Central memory CD8-positive, alpha-beta T cell (primary cell): ENCODE results near the gene NEDD1.

Experiments
- ATAC-seq: fragments of 150-1000 bp; cut with Tn5 transposase; replicated peaks from 2 replicates; pipeline ENCODE4 v1.10.0; 2022; ENCODE audit warnings: mild to moderate bottlenecking, moderate FRiP score, moderate number of reproducible peaks; ENCODE audit not compliant: poor library complexity, severe bottlenecking; ENCODE audit errors: extremely low read depth
- DNase-seq, 2 donors: peaks; one replicate each; pipeline ENCODE4 v3.0.0; 2021; ENCODE audit warnings: low spot score in 2 of 2
- H3K27ac Mint-ChIP-seq: one replicate; pipeline ENCODE4 v1.8.0; 2022; ENCODE audit warnings: low read depth, mild to moderate bottlenecking, moderate library complexity, mixed read lengths
- H3K27me3 Mint-ChIP-seq: one replicate; pipeline ENCODE4 v1.8.0; 2022; ENCODE audit warnings: mixed read lengths
- H3K36me3 Mint-ChIP-seq: one replicate; pipeline ENCODE4 v1.8.0; 2022; ENCODE audit warnings: mild to moderate bottlenecking, moderate library complexity, mixed read lengths; ENCODE audit not compliant: insufficient read depth
- H3K4me1 Mint-ChIP-seq: one replicate; pipeline ENCODE4 v1.8.0; 2022; ENCODE audit warnings: mixed read lengths
- H3K4me3 Mint-ChIP-seq: one replicate; pipeline ENCODE4 v1.8.0; 2022; ENCODE audit warnings: mild to moderate bottlenecking, moderate library complexity, mixed read lengths
- H3K9me3 Mint-ChIP-seq: one replicate; pipeline ENCODE4 v1.8.0; 2022; ENCODE audit warnings: mixed read lengths

The NEDD1 gene

DNA sequence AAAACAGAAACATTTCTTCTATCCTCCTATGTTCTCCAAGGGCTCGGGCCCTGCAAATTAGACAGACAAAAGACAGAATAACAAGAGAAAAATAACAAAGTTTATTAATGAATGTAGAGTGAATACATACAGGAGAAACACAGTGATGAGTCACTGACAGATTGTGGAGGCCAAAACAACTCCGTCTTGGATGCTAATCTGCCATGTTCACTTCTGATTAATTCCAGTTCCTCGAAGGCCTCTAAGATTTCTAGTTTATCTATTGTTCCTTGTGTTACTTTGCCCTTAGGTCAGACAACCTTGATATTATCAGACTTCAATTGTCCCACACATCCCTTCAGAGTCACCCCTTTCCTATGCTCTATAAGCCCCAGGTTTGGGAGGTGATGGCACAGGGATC lies 26.8 kb upstream of the NEDD1 start:
- H3K9me3 Mint-ChIP-seq: no peaks in the 10 kb centered on the region
- H3K4me1 Mint-ChIP-seq: no peaks in the 10 kb centered on the region
- DNase-seq (no peak), ATAC-seq (no peak)
- peaks cover 55% of the 10 kb centered on the region for H3K27me3 Mint-ChIP-seq
- H3K4me3 Mint-ChIP-seq: no peak overlapping the region
- H3K27ac Mint-ChIP-seq: no peak overlapping the region
- H3K36me3 Mint-ChIP-seq: no peaks in the 10 kb centered on the region

DNA sequence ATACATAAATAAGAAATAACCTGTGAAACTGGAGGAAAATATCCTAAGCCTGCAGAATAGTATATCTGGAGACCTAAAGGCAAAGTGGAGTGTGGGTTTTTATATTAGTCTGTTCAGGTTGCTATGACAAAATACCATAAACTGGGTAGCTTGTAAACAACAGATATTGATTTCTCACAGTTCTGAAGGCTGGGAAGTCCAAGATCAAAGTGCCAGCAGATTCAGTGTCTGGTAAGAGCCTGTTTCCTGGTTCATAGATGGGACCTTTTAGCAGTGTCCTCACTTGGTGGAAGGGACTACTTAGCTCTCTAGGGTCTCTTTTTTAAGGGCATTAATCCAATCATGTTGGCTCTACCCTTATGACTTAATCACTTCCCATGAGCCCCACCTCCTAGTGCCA lies 25.4 kb upstream of the NEDD1 start:
- H3K36me3 Mint-ChIP-seq: no peaks in the 10 kb centered on the region
- H3K27me3 Mint-ChIP-seq: peaks cover 55% of the 10 kb centered on the region
- no peak overlapping the region for H3K4me3 Mint-ChIP-seq
- no peaks in the 10 kb centered on the region for H3K9me3 Mint-ChIP-seq
- ATAC-seq: no peak
- H3K27ac Mint-ChIP-seq: no peak overlapping the region
- H3K4me1 Mint-ChIP-seq: no peaks in the 10 kb centered on the region
- no peak for DNase-seq

DNA sequence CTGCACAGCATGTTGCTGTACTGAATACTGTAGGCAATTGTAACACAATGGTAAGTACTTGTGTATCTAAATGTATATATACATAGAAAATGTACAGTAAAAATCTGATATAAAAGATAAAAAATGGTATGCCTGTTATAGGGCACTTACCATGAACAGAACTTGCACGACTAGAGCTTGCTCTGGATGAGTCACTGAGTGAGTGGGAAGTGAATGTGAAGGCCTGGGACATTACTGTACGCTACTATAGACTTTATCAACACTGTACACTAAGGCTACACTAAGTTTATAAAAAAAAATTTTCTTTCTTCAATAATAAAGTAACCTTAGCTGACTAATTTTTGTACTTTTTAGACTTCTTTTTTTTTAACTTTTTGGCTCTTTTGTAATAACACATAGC lies 24.2 kb upstream of the NEDD1 start:
- DNase-seq (no peak), ATAC-seq (no peak)
- Mint-ChIP-seq H3K9me3 (no peaks in the 10 kb centered on the region), H3K27me3 (peaks cover 53% of the 10 kb centered on the region), H3K27ac (no peak overlapping the region), H3K4me1 (no peaks in the 10 kb centered on the region), H3K4me3 (no peak overlapping the region), H3K36me3 (no peaks in the 10 kb centered on the region)

DNA sequence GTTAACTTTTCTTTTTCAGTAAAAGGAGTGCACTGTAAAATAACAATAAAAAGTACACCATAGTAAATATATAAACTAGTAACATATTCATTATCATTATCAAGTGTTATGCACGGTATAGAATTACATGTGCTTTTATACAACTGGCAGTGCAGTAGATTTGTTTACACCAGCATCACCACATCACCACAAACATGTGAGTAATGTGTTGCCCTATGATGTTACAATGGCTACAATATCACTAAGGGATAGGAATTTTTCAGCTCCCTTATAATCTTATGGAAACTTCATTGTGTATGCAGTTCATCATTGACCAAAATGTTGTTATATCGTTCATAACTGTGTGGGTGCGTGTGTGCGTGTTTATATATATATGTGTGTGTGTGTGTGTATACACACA lies 23.5 kb upstream of the NEDD1 start:
- H3K27ac Mint-ChIP-seq: no peak overlapping the region
- H3K4me3 Mint-ChIP-seq: no peak overlapping the region
- peaks cover 46% of the 10 kb centered on the region for H3K27me3 Mint-ChIP-seq
- no peaks in the 10 kb centered on the region for H3K36me3 Mint-ChIP-seq
- ATAC-seq (no peak), DNase-seq (no peak)
- H3K4me1 Mint-ChIP-seq: no peaks in the 10 kb centered on the region
- no peaks in the 10 kb centered on the region for H3K9me3 Mint-ChIP-seq

- H3K9me3 Mint-ChIP-seq: no peaks in the 10 kb centered on the region
- H3K27ac Mint-ChIP-seq: no peak overlapping the region
- peaks cover 51% of the 10 kb centered on the region for H3K27me3 Mint-ChIP-seq
- H3K36me3 Mint-ChIP-seq: no peaks in the 10 kb centered on the region
- no peaks in the 10 kb centered on the region for H3K4me1 Mint-ChIP-seq
- DNase-seq (no peak), ATAC-seq (no peak)
- no peak overlapping the region for H3K4me3 Mint-ChIP-seq
These were observed 19.9 kb upstream of the NEDD1 start for GRCh38 chr12:96886998-96887677.

- H3K9me3 Mint-ChIP-seq: no peaks in the 10 kb centered on the region
- ATAC-seq (no peak), DNase-seq (no peak)
- H3K27ac Mint-ChIP-seq: no peak overlapping the region
- no peak overlapping the region for H3K4me3 Mint-ChIP-seq
- no peaks in the 10 kb centered on the region for H3K4me1 Mint-ChIP-seq
- peaks cover 60% of the 10 kb centered on the region for H3K27me3 Mint-ChIP-seq
- no peaks in the 10 kb centered on the region for H3K36me3 Mint-ChIP-seq
These were observed 17.7 kb upstream of the NEDD1 start for GRCh38 chr12:96889273-96889933.

DNA sequence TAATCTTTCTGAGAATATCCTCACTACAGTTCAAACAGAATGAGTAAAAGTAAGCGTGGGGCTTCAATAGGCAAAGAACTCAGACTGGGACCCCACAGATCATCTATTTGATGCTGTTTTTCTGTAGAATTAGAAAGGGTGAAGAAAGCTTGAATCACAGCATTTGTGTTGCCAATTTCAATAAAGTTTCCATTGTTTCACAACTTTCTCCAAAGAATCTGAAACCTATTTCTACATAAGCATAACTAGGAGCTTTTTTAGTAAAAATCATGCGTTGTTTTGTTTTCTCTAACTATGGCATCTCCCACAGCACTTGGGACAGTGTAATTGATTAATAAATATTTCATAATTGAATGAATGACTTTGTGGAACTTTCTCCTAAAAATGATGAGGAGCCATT lies 16.7 kb upstream of the NEDD1 start:
- Mint-ChIP-seq H3K27me3 (peaks cover 56% of the 10 kb centered on the region), H3K27ac (no peak overlapping the region)
- ATAC-seq: no peak

GRCh38 chr12:96892104-96892503 lies 15.0 kb upstream of the NEDD1 start:
- Mint-ChIP-seq H3K27me3 (peaks cover 39% of the 10 kb centered on the region), H3K4me1 (no peaks in the 10 kb centered on the region), H3K27ac (no peak overlapping the region), H3K36me3 (no peaks in the 10 kb centered on the region), H3K9me3 (no peaks in the 10 kb centered on the region), H3K4me3 (no peak overlapping the region)
- DNase-seq (no peak), ATAC-seq (no peak)

More for the DNA sequence above, 16.7 kb upstream of the NEDD1 start:
- no peaks in the 10 kb centered on the region for H3K4me1 Mint-ChIP-seq
- H3K36me3 Mint-ChIP-seq: no peaks in the 10 kb centered on the region
- H3K9me3 Mint-ChIP-seq: no peaks in the 10 kb centered on the region
- H3K4me3 Mint-ChIP-seq: no peak overlapping the region
- no peak for DNase-seq

DNA sequence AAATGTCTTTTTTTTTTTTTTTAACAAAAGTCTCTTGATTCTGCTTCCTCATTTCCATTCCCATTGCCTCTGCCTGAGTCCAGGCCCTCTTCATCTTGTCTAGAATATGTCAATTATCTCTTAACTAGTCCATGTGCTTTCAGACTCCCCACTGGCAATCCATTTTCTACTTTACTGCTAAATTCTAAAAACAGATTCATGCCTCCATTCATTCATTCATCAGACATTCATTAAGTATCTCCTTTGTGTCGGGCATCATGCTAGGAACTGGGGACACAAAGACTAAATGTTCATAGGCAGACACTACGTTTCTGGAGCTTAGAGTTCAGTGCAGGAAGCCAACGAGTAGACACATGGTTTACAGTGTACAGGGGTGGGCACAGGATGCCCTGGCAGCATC lies 9.6 kb upstream of the NEDD1 start:
- Mint-ChIP-seq H3K27ac (no peak overlapping the region), H3K36me3 (no peaks in the 10 kb centered on the region), H3K9me3 (no peaks in the 10 kb centered on the region), H3K27me3 (peaks cover 6% of the 10 kb centered on the region), H3K4me1 (no peaks in the 10 kb centered on the region), H3K4me3 (no peak overlapping the region)
- ATAC-seq: no peak
- no peak for DNase-seq

DNA sequence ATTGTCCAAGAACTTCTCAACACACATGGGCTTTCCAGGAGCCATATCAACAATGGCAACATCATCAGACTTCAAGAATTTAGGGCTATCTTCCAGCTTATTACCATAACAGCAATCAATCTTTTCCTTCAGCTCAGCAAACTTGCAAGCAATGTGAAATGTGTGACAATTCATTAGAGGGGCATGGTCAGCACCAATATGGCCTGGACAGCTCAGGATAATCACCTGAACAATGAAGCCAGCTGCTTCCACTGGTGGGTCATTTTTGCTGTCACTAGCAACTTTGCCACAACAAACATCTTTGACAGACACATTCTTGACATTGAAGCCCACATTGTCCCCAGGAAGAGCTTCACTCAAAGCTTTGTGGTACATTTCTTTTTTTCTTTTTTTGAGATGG lies 5.9 kb upstream of the NEDD1 start:
- no peaks in the 10 kb centered on the region for H3K27me3 Mint-ChIP-seq
- H3K27ac Mint-ChIP-seq: no peak overlapping the region
- no peak overlapping the region for H3K4me3 Mint-ChIP-seq

GRCh38 chr12:96902076-96902475 lies 5.0 kb upstream of the NEDD1 start:
- Mint-ChIP-seq H3K27me3 (no peaks in the 10 kb centered on the region), H3K27ac (no peak overlapping the region), H3K4me3 (no peak overlapping the region), H3K9me3 (no peaks in the 10 kb centered on the region), H3K4me1 (peaks cover 12% of the 10 kb centered on the region), H3K36me3 (peaks cover 6% of the 10 kb centered on the region)
- ATAC-seq: no peak
- DNase-seq: no peak

More for the DNA sequence above, 5.9 kb upstream of the NEDD1 start:
- peaks cover 4% of the 10 kb centered on the region for H3K4me1 Mint-ChIP-seq
- ATAC-seq (no peak), DNase-seq (no peak)
- no peaks in the 10 kb centered on the region for H3K36me3 Mint-ChIP-seq
- H3K9me3 Mint-ChIP-seq: no peaks in the 10 kb centered on the region

- peaks cover 15% of the 10 kb centered on the region for H3K36me3 Mint-ChIP-seq
These were observed 584 bp upstream of the NEDD1 start for GRCh38 chr12:96906498-96906848.

GRCh38 chr12:96907671-96908422 lies 790 bp downstream of the NEDD1 start:
- Mint-ChIP-seq H3K27ac (peak overlapping the region; percentile 99), H3K36me3 (peaks cover 15% of the 10 kb centered on the region), H3K4me1 (peaks cover 46% of the 10 kb centered on the region), H3K27me3 (no peaks in the 10 kb centered on the region), H3K4me3 (peak overlapping the region; percentile 97), H3K9me3 (no peaks in the 10 kb centered on the region)
- DNase-seq (no peak), ATAC-seq (peak; percentile 19)

More at GRCh38 chr12:96906498-96906848, 584 bp upstream of the NEDD1 start:
- DNase-seq (no peak), ATAC-seq (no peak)
- Mint-ChIP-seq H3K27ac (peak overlapping the region; percentile 99), H3K9me3 (no peaks in the 10 kb centered on the region), H3K4me3 (peak overlapping the region; percentile 97), H3K4me1 (peaks cover 43% of the 10 kb centered on the region), H3K27me3 (no peaks in the 10 kb centered on the region)
